ENCODE results near the gene BRCA1.
"Not testable (repeated sequence)": the region's sequence is repeated elsewhere in the genome, so short reads cannot be mapped to it uniquely, and the experiment has no call there.

Gene BRCA1

DNA sequence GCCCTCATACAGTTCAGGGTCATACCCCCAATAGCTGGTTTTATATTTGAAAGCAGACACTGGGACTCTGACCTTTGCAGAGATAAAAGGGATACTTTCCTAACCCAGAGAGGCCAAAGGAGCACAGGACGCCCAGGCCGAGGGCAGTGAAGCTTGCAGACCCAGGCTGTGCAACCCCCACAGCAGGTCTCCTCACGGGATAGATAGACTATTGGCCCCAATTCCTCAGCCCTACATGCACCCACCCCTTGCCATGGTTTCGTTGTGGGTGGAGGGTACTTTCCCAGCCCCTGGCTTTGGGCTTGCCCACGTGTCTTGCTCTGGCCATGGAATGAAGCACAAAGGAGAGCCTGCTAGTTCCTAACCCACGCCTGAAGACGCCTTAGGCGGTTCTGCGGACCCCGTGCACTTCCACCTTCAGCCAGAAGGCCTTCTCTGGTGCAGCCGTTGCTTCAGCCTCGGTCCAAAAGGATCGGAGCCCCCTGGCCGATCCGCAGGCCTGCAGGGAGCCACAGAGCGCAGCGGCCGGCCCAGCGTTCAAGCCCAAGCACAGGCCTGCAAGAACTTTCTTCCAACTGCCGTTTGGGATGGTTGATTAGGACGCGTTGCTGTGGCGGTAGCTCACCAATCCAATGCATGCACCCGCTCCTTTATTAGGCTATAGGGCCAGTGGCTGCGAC is 9.8 kb upstream of the BRCA1 start:
- no peak for DNase-seq (ENCODE audit: low read depth in 1 of 2, low spot score in 1 of 2)

DNA sequence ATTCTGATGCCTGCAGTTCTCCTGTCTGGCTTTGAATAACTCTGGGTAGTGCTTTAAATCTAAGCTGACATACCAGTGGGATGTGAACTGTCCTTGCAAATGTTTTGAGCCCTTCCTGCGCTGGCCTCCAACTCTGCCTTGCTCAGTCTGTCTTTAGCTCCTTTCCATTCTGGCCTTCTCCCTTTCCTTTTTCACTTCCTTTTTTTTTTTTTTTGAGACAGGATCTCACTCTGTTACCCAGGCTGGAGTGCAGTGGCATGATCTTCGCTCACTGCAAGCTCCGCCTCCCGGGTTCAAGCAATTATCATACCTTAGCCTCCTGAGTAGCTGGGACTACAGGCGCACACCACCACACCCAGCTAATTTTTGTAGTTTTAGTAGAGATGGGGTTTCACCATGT is 8.3 kb upstream of the BRCA1 start:
- DNase-seq (ENCODE audit: low read depth in 1 of 2, low spot score in 1 of 2), result not testable (repeated sequence)

DNA sequence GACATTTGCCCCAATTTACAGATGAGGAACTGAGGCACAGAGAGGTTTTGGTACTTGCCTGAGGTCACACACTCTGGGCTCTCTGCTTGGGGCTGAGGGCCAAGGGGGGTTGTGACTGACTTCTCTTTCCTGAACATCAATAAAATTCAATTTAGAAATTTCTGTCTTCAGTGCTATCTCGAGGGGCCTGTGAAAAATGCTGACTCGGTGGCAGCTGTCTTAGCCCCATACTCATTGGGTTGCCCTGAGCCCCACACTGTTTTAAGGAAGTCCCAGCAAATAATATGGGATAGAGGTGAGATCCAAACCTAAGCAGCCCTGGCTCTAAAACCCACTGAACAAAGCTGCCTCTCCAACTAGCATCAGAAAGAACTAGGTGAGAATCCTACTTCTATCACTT is 7.0 kb upstream of the BRCA1 start:
- no peak for DNase-seq (ENCODE audit: low read depth in 1 of 2, low spot score in 1 of 2)

DNA sequence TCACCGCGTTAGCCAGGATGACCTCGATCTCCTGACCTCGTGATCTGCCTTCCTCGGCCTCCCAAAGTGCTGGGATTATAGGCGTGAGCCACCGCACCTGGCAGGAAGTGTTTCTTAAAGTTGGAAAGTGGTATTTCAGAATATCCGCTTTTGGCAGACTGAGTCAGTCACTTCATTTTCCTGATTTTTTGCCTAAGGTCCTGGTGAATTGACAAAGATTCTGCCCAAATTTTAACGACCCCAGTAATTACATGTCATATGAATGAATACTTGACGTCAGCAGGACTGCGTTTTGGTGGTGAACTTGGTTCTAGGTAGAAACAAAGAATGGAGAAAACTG is 4.5 kb upstream of the BRCA1 start:
- DNase-seq (ENCODE audit: low read depth in 1 of 2, low spot score in 1 of 2), result no peak

DNA sequence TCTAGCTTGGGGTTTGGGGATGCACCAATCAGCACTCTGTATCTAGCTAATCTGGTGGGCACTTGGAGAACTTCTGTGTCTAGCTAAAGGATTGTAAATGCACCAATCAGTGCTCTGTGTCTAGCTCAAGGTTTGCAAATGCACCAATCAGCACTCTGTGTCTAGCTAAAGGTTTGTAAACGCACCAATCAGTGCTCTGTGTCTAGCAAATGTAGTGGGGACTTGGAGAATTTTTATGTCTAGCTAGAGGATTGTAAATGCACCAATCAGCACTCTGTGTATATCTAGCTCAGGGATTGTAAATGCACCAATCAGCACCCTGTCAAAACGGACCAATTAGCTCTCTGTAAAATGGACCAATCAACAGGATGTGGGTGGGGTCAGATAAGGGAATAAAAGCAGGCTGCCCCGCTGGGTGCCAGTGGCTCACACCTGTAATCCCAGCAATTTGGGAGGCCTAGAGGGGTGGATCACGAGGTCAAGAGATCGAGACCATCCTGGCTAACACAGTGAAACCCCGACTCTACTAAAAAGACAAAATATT is 2.2 kb upstream of the BRCA1 start:
- not testable (repeated sequence) for DNase-seq (ENCODE audit: low read depth in 1 of 2, low spot score in 1 of 2)

DNA sequence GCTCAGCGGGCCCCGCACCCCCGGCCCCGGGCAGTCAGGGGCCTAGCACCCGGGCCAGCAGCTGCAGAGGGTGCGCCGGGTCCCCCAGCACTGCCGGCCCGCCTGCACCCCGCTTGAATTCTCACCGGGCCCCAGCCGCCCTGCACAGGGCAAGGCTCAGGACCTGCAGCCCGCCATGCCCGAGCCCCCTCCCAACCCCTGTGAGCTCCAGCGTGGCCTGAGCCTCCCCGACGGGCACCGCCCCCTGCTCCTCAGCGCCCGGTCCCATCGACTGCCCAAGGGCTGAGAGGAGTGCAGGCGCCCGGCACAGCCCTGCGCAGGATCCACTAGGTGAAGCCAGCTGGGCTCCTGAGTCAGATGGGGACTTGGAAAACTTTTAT is 1.7 kb upstream of the BRCA1 start:
- no peak for DNase-seq (ENCODE audit: low read depth in 1 of 2, low spot score in 1 of 2)

DNA sequence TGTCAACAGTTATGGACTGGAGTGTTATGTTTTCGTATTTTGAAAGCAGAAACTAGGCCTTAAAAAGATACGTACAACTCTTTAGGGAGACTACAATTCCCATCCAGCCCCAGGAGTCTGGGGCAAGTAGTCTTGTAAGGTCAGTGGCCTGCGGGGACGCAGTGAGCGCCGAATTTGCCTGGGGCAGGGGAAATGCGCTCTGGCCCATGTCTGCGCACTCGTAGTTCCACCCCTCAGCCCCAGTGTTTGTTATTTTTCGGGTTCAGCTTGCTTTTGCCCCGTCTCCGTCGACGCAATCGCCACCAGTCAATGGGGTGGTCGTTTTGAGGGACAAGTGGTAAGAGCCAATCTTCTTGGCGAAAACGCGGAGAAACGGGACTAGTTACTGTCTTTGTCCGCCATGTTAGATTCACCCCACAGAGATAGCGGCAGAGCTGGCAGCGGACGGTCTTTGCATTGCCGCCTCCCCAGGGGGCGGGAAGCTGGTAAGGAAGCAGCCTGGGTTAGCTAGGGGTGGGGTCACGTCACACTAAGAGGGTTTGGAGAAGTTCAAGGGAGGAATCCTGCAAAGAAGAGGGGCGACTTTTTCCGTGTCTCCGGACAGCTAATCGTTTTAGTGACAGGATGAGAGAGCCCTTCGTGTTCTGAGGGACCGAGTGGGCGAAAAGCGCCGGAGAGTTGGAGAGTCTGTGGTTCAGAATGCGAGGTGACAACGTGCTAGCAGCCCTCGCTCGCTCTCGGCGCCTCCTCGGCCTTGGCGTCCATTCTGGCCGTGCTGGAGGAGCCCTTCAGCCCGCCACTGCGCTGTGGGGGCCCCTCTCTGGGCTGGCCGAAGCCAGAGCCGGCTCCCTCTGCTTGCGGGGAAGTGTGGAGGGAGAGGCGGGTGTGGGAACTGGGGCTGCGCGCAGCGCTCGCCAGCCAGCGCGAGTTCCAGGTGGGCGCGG is 1.1 kb upstream of the BRCA1 start:
- no peak for DNase-seq (ENCODE audit: low read depth in 1 of 2, low spot score in 1 of 2)

DNA sequence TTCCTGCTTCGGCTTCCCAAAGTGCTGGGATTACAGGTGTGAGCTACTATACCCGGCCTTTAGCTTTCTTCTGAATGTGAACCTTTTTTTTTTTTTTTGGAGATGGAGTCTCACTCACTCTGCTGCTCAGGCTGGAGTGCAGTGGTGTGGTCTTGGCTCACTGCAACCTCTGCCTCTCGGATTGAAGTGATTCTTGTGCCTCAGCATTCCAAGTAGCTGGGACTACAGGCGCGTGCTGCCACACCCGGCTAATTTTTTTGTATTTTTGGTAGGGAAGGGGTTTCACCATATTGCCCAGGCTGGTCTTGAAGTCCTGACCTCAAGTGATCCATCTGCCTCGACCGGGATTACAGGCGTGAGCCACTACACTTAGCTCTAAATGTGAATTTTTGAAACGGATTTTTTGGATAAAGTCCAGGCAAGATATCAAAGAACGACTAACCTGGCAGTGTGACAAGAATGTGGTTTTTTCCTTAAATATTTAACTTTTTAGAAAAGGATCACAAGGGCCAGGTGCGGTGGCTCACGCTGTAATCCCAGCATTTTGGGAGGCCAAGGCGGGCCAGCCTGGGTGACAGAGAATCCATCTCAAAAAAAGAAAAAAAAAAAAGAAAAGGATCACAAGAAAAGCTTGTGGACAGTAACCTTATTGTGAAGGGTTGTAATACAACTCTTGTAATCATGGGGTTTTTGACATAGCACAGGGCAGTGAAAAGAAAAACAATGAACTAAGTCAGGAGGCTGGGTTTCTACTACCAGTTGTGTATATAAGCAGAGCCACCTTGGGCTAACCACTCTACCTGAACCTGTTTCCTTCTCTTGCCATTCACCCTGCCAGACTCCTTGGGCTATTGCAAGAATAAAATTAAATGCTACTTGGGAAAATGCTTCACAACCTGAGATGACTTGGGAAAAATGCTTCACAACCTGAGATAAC is 6.2 kb downstream of the BRCA1 start:
- no peak for DNase-seq (ENCODE audit: low read depth in 1 of 2, low spot score in 1 of 2)

DNA sequence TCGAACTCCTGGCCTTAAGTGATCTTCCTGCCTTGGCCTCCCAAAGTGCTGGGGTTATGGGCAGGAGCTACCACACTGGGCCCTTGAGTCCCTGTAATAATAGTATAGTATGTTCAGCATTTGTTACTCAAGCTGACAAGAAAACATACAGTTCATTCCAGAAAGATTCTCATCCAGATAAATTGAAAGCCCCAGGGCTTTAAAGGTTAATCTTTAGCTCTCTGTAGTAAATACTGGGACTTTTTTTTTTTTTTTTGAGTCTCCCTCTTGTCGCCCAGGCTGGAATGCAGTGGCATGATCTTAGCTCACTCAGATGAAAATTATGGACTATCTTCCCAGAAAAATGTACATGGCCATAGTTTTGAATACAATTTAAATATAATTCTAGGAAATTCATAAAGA is 11.0 kb downstream of the BRCA1 start:
- DNase-seq (ENCODE audit: low read depth in 1 of 2, low spot score in 1 of 2), result no peak

DNA sequence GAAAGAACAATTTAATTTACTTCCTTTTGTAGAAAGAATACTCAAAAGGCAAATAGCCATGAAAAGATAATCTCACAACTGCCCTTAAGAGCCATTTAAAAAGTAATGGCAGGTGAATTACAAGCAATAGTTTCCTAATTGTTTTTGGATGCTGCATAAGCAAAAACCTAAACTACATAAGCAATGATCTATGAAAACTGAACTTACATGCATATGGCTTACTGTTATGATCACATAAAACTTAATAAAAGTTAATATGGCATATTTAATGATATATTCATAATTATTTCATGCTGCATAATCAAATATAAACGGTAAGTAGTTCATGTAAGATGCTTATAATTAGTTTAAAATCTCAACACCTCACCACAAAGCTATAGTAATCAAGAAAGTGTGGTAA is 18.6 kb downstream of the BRCA1 start:
- no peak for DNase-seq (ENCODE audit: low read depth in 1 of 2, low spot score in 1 of 2)

DNA sequence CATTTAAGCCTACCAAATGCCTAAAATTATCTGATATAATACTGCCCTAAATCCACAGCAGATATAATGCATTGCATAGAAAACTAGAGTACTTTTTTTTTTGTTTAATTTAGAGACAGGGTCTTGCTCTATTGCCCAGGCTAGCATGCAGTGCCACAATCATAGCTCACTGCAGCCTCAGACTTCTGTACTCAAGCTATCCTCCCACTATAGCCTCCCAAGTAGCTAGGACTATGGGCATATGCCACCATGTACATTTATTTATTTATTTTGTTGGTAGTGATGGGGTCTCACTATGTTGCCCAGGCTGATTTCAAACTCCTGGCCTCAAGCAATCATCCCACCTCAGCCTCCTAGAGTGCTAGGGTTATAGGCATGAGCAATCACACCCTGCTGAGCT is 20.0 kb downstream of the BRCA1 start:
- DNase-seq (ENCODE audit: low read depth in 1 of 2, low spot score in 1 of 2), result no peak

DNA sequence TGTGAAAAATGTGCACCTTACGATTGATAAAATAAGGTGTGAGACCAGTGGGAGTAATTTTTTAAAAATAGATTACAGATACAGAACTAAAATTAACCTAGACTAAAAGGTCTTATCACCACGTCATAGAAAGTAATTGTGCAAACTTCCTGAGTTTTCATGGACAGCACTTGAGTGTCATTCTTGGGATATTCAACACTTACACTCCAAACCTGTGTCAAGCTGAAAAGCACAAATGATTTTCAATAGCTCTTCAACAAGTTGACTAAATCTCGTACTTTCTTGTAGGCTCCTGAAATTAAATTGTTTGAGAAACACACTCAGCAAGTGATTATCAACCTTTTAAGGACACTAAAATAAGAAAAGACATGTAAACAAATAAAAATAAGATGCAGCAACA is 20.5 kb downstream of the BRCA1 start:
- DNase-seq (ENCODE audit: low read depth in 1 of 2, low spot score in 1 of 2), result no peak

DNA sequence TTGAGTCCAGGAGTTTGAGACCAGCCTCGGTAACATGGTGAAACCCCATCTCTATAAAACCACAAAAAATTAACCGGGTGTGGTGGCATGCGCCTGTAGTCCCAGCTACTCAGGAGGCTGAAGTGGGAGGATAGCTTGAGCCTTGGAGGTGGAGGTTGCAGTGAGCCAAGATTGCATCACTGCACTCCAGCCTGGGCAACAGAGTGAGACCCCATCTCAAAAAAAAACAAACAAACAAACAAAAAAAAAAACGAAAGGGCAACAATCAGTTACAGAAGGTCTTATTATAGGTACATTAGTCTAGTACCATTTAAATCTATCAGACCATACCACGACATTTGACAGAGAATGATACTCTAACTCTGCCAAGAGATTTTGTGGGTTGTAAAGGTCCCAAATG is 29.8 kb downstream of the BRCA1 start:
- DNase-seq (ENCODE audit: low read depth in 1 of 2, low spot score in 1 of 2), result not testable (repeated sequence)

DNA sequence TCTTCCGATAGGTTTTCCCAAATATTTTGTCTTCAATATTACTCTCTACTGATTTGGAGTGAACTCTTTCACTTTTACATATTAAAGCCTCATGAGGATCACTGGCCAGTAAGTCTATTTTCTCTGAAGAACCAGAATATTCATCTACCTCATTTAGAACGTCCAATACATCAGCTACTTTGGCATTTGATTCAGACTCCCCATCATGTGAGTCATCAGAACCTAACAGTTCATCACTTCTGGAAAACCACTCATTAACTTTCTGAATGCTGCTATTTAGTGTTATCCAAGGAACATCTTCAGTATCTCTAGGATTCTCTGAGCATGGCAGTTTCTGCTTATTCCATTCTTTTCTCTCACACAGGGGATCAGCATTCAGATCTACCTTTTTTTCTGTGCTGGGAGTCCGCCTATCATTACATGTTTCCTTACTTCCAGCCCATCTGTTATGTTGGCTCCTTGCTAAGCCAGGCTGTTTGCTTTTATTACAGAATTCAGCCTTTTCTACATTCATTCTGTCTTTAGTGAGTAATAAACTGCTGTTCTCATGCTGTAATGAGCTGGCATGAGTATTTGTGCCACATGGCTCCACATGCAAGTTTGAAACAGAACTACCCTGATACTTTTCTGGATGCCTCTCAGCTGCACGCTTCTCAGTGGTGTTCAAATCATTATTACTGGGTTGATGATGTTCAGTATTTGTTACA is 30.9 kb downstream of the BRCA1 start:
- no peak for DNase-seq (ENCODE audit: low read depth in 1 of 2, low spot score in 1 of 2)

DNA sequence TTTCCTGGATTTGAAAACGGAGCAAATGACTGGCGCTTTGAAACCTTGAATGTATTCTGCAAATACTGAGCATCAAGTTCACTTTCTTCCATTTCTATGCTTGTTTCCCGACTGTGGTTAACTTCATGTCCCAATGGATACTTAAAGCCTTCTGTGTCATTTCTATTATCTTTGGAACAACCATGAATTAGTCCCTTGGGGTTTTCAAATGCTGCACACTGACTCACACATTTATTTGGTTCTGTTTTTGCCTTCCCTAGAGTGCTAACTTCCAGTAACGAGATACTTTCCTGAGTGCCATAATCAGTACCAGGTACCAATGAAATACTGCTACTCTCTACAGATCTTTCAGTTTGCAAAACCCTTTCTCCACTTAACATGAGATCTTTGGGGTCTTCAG is 32.3 kb downstream of the BRCA1 start:
- no peak for DNase-seq (ENCODE audit: low read depth in 1 of 2, low spot score in 1 of 2)

DNA sequence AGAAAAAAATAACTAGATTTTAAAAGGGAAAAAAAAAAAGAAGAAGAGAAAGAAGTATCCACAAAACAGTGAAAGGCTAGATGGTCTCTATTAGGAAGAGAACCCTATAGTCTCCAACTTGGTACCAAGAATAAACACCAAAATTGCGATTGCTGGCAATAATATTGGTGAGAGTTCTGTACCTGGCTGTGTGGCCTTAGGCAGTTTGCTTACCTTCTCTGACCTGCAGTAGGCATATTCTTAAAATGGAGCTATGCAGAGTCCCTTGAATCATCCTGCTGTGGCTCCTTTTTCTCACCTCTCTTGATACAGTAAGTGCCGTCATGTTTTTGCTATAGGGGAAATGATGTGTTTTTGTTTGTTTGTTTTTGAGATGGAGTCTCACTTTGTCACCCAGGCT is 35.1 kb downstream of the BRCA1 start:
- no peak for DNase-seq (ENCODE audit: low read depth in 1 of 2, low spot score in 1 of 2)

DNA sequence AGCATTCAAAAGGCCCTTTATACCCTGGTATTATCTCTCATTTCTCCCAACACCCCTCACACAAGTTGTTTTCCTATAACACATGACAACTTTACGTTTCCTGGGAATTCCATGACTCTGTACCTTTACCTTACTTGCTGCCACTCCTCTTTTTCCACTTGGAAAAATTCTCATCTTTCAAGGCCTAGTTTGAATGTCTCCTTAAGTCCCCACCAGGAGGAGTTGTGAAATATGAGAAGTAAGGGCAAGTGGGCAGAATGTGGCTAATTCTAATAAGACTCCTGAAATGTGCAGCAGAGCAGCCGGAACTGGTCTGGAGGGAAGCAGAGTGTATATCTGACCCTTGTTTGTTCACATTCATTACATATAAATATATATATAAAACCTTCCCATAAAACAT is 39.7 kb downstream of the BRCA1 start:
- DNase-seq (ENCODE audit: low read depth in 1 of 2, low spot score in 1 of 2), result no peak

DNA sequence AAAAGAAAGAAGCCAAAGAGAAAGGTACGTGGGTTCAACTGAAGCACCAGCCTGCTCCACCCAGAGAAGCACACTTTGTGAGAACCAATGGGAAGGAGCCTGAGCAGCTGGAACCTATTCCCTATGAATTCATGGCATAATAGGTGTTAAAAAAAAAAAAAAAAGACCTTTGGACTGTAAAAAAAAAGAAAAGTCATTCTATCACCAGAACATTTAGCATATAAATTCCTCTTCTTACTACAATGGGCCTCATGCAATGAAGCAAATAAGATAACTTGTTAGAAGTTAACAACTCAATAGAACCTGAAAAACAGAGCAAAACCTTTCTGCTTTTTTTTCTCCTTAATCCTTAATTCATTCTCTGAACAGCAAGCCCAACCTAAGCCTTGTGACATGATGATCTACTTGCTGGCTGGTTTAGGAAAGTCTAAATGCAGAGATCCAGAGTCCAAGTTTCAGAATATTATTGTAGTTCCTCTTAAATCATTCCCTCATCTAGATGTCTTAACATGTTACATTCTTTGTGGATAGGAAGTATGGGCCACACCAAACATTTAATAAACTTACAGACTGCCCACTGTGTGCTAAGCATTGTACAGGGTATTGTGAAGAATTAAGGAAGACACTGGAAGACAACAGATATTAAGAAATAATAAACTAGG is 45.4 kb downstream of the BRCA1 start:
- no peak for DNase-seq (ENCODE audit: low read depth in 1 of 2, low spot score in 1 of 2)

DNA sequence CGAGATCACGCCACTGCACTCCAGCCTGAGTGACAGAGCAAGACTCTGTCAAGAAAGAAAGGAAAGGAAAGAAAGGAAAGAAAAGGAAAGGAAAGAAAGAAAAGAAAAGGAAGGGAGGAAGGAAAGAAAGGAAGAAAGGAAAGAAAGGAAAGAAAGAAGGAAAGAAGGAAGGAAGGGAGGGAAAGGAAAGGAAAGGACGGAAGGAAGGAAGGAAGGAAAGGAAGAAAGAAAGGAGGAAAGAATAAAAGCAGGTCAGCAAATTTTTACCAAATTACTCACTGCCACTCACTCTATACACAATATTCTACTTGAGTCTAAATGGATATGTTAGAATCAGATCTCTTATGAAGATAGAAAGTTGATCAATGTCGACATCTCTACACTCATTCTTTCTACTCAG is 50.3 kb downstream of the BRCA1 start:
- no peak for DNase-seq (ENCODE audit: low read depth in 1 of 2, low spot score in 1 of 2)

DNA sequence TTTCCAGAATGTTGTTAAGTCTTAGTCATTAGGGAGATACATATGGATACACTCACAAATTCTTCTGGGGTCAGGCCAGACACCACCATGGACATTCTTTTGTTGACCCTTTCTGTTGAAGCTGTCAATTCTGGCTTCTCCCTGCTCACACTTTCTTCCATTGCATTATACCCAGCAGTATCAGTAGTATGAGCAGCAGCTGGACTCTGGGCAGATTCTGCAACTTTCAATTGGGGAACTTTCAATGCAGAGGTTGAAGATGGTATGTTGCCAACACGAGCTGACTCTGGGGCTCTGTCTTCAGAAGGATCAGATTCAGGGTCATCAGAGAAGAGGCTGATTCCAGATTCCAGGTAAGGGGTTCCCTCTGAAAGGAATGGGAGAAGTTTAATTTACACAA is 54.3 kb downstream of the BRCA1 start:
- DNase-seq (ENCODE audit: low read depth in 1 of 2, low spot score in 1 of 2), result no peak

Measured in stimulated activated CD4-positive, alpha-beta T cell treated with anti-CD3 and anti-CD28 coated beads, Interleukin-15, amount 100 ng/mL, for 1 hour (primary cell).